Adrenal gland (tissue), 5 donors: ENCODE results near the gene COPB1.

Experiments used
- POLR2A ChIP-seq, 2 donors: fragments of 450-650 bp; IDR thresholded peaks; one replicate each; pipeline ENCODE4 v1.6.1; 2017; ENCODE audit warnings: antibody characterized with exemption in 2 of 2, mild to moderate bottlenecking in 2 of 2, moderate library complexity in 1 of 2
- TF ChIP-seq, protein P1 (sequence below), 6 experiments: fragments of 450-650 bp in 4 of 6; fragments of 200-600 bp in 2 of 6; sonication (generic) in 1 of 6; IDR thresholded peaks; 1 replicate in 5 of 6; 2 replicates in 1 of 6; pipeline versions ENCODE4 v1.5.1 to v1.8.0; 2016 to 2021; ENCODE audit warnings: antibody characterized with exemption in 6 of 6, mild to moderate bottlenecking in 2 of 6, moderate library complexity in 1 of 6
- donor health status: DM: no; HTN: no; CAD: no.

- TF ChIP-seq POLR2A (IDR thresholded peaks at IDR 0.05), result no peak
- TF ChIP-seq, protein P1, sequence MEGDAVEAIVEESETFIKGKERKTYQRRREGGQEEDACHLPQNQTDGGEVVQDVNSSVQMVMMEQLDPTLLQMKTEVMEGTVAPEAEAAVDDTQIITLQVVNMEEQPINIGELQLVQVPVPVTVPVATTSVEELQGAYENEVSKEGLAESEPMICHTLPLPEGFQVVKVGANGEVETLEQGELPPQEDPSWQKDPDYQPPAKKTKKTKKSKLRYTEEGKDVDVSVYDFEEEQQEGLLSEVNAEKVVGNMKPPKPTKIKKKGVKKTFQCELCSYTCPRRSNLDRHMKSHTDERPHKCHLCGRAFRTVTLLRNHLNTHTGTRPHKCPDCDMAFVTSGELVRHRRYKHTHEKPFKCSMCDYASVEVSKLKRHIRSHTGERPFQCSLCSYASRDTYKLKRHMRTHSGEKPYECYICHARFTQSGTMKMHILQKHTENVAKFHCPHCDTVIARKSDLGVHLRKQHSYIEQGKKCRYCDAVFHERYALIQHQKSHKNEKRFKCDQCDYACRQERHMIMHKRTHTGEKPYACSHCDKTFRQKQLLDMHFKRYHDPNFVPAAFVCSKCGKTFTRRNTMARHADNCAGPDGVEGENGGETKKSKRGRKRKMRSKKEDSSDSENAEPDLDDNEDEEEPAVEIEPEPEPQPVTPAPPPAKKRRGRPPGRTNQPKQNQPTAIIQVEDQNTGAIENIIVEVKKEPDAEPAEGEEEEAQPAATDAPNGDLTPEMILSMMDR (IDR thresholded peaks at IDR 0.05), result no peak
Observed at GRCh38 chr11:14529951-14530350, 30.3 kb upstream of the COPB1 start.
